ENCODE data around the gene HNF1A. TPM values are rescaled to one million over a fixed set of nuclear protein-coding genes. Genes with fewer than 3 reads are reported as not detected.
A peak's percentile ranks its signal among the peaks of the same experiment; 100 is the strongest.

HNF1A gene
- total RNA-seq, 3 donors from 2014 or later: 6.5 to 22.6 (median 14.4) TPM

DNA sequence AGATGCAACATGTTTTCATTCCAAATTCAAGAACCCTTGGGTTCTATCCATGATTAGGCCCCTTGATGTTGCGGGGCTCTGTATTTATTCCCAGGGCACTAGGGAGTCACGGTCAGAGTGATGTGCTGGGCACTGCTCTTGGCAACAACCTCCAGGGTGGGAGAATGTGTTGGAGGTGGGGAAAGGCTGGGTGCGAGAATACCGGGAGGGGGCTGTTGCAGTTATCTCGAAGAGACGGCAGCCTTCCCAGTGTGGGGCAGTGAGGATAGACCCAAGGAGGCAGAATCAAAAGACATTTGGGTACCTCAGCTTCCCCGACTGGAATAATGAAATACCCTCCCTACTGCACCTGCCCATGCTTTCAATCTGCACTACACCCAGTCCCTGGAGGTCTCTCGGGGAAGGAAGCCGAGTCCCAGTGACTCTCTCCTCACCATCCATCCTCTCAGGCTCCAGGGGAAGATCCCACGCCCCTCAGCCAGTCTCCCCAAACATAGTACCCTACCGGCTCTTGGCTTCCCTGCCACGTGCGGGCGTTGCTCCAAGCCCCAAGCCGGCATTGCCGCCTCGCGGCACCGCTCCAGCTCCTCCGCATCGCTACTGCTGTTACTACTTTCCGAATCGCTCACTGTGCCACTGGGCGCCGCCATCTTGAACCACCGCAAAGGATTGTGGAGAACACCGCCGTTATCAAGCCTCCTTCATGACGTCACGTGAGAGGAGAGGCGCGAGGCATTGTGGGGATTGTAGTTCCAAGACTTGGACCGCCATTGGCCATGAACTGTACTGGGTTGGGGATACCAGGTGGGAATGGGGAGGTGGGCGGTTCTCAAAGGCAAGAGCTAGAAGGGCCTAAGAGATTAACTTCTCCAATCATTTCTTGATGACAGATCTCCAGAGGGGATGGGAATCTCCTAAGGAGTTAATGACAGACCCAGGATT lies 37.8 kb downstream of the HNF1A start, which contains the start of gene C12orf43:
C12orf43 (minus strand) TSS at position 663 of the 942 bp plus-strand sequence; CDS start at position 650, 13 bp downstream.
- intact Hi-C loops (cut with DNase I, micrococcal nuclease): no loop called here
- peak within 1 kb of the TSS; percentile 58 for H3K4me3 ChIP-seq
- H3K36me3 ChIP-seq (ENCODE audit: low read depth): no peaks in the 10 kb centered on the region
- TF ChIP-seq, protein P1, sequence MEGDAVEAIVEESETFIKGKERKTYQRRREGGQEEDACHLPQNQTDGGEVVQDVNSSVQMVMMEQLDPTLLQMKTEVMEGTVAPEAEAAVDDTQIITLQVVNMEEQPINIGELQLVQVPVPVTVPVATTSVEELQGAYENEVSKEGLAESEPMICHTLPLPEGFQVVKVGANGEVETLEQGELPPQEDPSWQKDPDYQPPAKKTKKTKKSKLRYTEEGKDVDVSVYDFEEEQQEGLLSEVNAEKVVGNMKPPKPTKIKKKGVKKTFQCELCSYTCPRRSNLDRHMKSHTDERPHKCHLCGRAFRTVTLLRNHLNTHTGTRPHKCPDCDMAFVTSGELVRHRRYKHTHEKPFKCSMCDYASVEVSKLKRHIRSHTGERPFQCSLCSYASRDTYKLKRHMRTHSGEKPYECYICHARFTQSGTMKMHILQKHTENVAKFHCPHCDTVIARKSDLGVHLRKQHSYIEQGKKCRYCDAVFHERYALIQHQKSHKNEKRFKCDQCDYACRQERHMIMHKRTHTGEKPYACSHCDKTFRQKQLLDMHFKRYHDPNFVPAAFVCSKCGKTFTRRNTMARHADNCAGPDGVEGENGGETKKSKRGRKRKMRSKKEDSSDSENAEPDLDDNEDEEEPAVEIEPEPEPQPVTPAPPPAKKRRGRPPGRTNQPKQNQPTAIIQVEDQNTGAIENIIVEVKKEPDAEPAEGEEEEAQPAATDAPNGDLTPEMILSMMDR (IDR thresholded peaks at IDR 0.05): no peak
- H3K9me3 ChIP-seq: no peaks in the 10 kb centered on the region
- DNase-seq (peak; percentile 91 to 97 (median 92)), ATAC-seq (peak; percentile 99)
- H3K4me1 ChIP-seq (ENCODE audit: low read depth): peaks cover 8% of the 10 kb centered on the region

DNA sequence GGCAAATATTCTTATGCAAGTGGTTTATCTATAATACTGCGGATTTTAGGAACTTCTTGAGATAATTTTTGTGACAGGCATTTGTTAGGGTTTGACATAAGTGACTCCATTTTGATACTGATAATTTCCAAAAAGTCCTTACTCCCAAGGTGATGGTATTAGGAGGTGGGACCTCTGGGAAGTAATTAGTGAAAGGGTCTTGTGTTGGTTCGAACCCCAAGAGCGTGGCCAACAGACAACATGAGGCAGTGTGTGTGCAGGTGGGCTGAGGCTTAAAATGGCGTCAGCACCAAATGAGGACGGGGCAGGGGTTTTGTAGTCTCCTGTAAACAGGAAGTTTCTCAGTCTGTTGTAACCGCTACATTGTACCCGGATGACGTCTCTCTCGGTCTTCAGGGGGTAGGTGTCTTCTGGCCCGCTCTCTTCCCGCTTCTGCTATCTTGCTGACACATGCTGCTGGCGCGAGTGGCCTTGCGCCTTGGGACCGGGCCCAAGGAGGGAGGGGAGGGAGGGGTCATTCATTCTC lies 39.7 kb downstream of the HNF1A start:
- TF ChIP-seq, protein P1 (IDR thresholded peaks at IDR 0.05): no peak
- no peak for ATAC-seq
- DNase-seq: no peak
- peaks cover 8% of the 10 kb centered on the region for H3K4me1 ChIP-seq (ENCODE audit: low read depth)
- no peaks in the 10 kb centered on the region for H3K9me3 ChIP-seq
- intact Hi-C loops (cut with DNase I, micrococcal nuclease): no loop called here
- H3K4me3 ChIP-seq: no peak overlapping the region
- no peaks in the 10 kb centered on the region for H3K36me3 ChIP-seq (ENCODE audit: low read depth)

DNA sequence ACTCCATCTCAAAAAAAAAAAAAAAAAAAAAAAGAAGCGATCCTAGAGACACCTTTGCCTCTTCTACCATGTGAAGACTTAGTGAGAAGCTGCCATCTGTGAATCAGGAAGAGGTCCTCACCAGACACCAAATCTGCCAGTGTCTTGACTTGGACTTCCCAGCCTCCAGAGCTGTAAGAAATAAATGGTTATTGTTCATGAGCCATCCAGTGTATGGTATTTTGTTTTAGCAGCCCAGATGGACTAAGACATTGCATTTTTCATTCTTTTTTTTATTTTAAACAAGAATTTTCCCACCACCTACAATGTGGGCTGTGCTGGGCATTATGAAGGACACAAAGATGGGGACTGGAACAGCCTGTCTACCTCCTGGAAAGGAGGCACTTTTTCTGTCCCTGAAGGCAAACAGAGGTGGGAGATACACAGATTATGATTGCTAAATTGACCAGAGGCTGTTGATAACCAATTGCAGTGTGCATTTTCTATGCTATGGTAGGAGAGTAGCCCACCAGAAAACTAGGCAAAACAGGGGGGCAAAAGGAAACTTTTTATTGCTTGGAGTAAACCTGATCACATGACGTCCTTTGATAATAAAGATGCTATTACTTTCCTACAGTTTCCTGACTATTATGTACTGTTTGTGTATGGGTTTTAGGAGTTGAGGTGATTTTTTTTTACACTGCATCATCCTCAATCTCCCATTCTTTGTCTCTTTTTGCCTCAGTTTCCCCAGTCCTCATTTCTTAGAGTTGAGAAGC lies 40.7 kb downstream of the HNF1A start:
- Histone ChIP-seq H3K36me3 (ENCODE audit: low read depth) (no peaks in the 10 kb centered on the region), H3K9me3 (no peaks in the 10 kb centered on the region), H3K4me1 (ENCODE audit: low read depth) (peaks cover 8% of the 10 kb centered on the region), H3K4me3 (no peak overlapping the region)
- TF ChIP-seq, protein P1 (IDR thresholded peaks at IDR 0.05): no peak
- DNase-seq (no peak), ATAC-seq (no peak)
- intact Hi-C loops (cut with DNase I, micrococcal nuclease): no loop called here

DNA sequence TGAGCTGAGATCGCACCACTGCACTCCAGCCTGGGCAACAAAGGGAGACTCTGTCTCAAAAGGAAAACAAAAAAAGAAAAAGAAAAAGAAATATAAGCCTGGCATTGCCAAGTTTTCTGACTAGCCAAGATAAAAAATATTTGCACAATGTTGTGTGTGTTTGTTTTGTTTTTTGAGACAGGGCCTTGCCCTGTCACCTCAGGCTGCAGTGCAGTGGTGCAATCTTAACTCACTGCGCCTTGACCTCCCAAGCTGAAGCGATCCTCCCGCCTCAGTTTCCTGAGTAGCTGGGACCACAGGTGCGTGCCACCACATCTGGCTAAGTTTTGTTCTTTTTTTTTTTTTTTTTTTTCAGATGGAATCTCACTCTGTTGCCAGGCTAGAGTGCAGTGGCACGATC lies 43.4 kb downstream of the HNF1A start:
- no peaks in the 10 kb centered on the region for H3K9me3 ChIP-seq
- DNase-seq: no peak
- H3K4me3 ChIP-seq: no peak overlapping the region
- ATAC-seq: no peak
- intact Hi-C loops (cut with DNase I, micrococcal nuclease): no loop called here
- H3K36me3 ChIP-seq (ENCODE audit: low read depth): no peaks in the 10 kb centered on the region
- TF ChIP-seq, protein P1 (IDR thresholded peaks at IDR 0.05): no peak
- H3K4me1 ChIP-seq (ENCODE audit: low read depth): peaks cover 16% of the 10 kb centered on the region

DNA sequence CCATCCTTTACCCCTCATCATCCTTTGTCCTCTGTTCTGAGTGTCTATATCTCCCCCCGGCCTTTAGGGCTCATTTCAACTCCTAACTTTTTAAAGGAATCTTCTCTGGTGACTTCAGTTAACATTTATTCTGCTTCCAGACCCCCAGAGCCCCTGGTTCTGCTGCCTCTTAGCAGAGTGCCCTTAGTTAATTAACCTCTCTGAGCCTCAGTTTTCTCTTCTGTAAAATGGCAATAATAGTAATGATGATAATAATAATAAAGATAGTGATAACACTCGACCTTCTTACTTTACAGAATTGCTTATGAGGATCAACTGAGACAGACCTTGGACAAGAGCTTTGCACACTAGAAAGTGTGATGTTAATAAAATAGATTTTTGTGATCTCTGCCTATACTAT lies 44.4 kb downstream of the HNF1A start:
- ATAC-seq: no peak
- DNase-seq: no peak
- H3K9me3 ChIP-seq: no peaks in the 10 kb centered on the region
- no peaks in the 10 kb centered on the region for H3K36me3 ChIP-seq (ENCODE audit: low read depth)
- peaks cover 16% of the 10 kb centered on the region for H3K4me1 ChIP-seq (ENCODE audit: low read depth)
- intact Hi-C loops (cut with DNase I, micrococcal nuclease): no loop called here
- TF ChIP-seq, protein P1 (IDR thresholded peaks at IDR 0.05): no peak
- no peak overlapping the region for H3K4me3 ChIP-seq

Data from mucosa of descending colon (tissue), 3 donors.